Hypothalamus (tissue), 51 donors: ENCODE data around the gene SOX5.
"Not testable (repeated sequence)": the region's sequence is repeated elsewhere in the genome, so short reads cannot be mapped to it uniquely, and the experiment has no call there.

Experiments used
- DNase-seq, 51 donors: peaks; one replicate each; lab custom pipeline; 2025; lab: John Stamatoyannopoulos, UW

Gene SOX5

DNA sequence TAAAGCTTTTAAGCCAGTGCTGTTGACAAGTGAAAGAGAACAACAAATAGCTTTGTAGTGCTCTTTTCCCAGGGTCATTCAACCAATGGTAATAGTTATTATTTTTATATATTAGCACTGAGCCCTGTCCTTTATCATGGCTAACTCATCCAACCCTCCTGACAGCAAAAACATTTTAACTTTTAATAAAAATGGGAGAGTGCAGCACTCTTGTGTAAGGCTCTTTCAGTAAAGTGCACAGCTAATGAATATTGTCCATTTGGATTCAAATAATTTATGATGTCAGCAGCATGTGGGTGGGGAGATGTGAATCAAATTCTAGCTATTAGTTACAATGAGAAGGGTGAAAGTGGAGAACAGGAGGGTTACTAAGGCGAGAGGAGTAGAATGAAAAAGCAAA lies 185.7 kb downstream of the SOX5 start:
- DNase-seq: no peak

DNA sequence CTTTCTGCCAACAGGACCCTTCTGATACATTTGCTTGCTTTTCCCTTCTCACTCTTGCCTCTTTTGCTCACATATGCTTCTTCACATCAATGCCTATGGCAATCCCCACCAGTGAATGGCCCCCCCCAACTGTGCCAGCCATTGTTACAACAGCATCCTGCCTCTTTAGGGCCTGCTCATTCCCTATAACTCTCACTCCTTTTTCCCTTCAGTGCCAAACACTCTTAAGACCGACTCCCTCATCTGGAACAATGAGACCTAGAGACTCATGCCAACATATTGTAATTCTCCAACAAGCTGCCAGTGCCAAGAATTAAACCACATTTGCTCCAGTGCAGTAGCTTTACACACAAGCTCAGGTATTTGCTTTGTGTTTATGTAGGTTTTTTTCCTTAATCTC lies 189.0 kb downstream of the SOX5 start:
- no peak for DNase-seq

- DNase-seq: no peak
These were observed 190.9 kb downstream of the SOX5 start for GRCh38 chr12:23758608-23759007.

GRCh38 chr12:23757541-23757962 lies 191.9 kb downstream of the SOX5 start:
- DNase-seq: peak in 1 of 51 donors; percentile 2

- no peak for DNase-seq
These were observed 193.1 kb downstream of the SOX5 start for GRCh38 chr12:23756416-23756815.

DNA sequence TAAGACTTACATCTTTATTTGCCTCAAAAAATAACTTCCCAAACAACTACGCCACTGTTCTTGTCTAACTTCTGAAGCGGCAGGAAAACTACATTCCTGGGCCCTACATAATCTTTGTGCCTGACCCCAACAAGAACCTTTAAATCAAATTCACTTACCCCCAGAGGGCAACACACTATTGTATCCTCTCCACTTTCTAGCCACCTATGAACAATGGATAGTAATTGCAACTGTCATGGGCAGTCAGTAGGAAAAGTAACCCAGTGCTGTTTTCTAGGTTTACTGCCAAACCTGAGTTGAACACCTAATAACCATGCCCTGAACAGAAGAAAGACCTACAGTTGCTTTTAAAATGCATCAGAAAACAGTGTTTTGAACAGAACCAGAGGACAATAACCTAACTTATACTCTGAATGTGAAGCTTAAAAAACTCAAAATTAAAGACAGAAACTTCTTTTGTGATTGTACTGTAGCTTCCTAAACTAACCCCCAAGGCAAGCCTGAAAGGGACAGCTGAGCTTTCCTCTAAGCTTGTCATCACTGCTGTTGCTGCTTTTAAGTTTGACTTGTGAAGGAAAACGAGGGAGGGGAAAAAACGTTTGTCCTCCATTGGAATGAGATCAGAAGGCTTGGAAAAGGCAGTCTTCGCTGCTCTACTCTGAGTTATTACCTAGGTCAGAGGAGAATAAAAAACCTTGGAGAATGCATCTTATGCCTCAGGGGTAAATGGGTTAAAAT lies 195.7 kb downstream of the SOX5 start:
- DNase-seq: no peak

- no peak for DNase-seq
These were observed 197.2 kb downstream of the SOX5 start for GRCh38 chr12:23752245-23752644.

DNA sequence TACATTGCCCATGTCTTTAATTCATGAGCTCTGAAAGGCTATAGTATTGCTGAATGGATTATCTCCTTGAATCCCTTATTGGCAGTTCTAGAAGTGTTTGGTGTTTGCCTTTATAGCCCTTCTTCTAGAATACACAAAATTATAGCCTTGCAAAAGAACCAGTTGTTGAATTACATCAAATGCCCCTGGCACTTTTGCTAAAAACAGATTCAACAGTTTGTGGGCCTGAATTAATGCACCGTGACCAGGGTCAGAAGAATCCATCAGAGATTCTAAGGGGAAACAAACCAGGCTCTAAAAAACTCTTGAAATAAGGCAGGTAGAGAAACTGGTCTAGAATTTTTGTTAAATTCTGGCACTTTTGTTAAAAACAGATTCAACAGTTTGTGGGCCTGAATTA lies 197.8 kb downstream of the SOX5 start:
- DNase-seq: no peak

DNA sequence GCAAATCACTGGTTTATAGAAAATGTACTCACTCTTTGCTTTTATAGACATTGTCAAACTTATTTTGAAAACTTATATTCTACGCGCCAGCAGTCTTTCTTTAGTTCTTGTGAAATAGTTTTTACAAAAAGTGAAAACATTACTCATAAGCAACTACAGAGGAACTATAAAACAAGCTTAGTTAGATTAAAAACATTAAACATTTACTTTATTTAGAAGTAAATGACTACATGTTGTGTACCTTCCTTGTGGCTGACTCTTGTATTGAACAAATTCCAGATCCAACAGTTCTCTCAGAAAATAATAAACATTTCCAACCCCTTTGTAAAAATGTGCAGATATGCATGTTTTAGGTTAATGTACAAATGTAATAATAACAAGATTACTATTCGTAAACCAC lies 198.5 kb downstream of the SOX5 start:
- no peak for DNase-seq

DNA sequence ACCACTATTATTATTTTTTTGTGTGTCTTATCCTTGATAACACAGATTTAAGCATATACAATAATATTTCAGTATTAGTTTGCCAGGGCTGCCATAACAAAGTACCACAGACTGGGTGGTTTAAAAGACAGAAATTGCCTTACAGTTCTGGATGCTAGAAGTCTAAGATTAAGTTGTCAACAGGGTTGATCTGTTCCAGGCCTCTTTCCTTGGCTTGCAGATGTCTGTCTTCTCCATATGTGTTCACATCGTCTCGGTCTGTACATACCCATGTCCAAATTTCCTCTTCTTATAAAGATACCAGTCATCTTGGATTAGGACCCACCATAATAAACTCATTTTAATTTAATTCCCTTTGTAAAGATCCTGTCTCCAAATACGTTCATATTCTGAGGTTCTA lies 204.8 kb downstream of the SOX5 start:
- no peak for DNase-seq

GRCh38 chr12:23742574-23742973 lies 206.9 kb downstream of the SOX5 start:
- no peak for DNase-seq

- DNase-seq: no peak
These were observed 218.0 kb downstream of the SOX5 start for GRCh38 chr12:23731493-23731892.

DNA sequence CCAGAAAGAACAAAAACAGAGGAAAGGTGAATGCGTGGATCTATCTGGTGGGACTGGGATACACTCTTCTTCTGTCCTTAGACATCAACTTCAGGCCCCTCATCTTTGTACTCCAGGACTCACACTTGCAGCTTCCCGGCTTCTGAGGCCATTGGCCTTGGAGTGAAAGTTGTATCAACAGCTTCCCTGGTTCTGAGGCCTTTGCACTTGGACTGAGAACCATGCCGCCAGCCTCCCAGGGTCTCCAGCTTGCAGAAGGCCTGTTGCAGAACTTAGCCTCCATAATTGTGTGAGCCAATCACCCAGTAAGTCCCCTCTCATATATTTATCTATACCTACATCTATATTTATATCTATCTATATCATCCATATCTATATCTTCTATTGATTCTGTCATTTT lies 218.4 kb downstream of the SOX5 start:
- DNase-seq: no peak

DNA sequence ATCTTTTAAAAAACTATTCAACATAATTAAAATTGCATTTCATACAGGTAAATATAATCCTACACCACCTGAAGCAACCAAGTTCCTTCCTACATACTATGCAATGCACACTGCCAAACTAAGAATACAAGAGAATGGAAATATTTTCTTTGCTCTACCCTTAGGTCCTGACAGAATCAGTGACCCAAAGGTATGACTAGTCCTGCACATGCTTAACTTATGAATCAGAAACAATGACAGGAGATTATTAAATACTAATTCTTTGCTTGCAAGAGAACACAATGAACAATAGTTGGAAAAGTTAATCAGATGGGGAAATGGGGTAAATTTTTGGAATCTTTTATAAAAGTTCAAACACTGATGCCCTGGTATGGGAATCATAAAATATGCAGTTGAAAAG lies 220.1 kb downstream of the SOX5 start:
- DNase-seq: no peak

DNA sequence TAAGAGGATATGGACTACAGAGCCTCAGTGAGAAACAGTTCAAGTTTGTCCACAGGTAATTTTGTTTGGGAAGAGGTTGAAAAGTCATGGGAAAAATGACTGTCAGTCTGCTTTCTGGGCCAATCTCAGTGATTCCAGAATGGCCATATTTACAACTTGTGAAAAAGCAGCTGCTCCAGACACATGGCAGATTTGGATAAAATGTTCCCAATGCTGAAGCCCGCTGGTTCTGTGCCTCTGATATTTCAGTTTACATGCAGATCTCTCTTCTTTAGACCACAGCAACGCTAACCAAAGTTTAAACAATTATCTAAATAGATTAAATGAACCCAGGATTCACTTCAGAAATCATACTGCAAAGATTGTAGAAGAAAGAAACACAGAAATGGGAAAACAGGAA lies 222.8 kb downstream of the SOX5 start:
- no peak for DNase-seq

DNA sequence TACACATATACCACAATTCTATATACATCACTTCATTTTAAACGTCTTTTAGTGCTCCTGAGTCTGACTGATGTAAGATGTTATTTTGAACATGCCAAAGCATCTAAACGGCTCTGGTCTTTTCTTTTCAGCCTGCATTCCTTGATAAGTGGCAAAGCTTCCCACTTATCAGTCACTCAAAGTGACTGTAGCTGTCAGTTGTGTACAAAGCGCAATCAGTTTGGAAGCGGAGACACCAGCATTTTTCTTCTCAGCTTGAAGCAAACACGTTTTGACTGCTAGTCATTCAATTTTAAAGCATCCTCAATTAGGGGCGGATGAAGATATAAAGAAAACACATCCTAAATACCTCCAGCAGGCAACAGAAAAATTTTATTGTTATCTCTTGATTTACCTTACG lies 226.8 kb downstream of the SOX5 start:
- no peak for DNase-seq

GRCh38 chr12:23721268-23721667 lies 228.2 kb downstream of the SOX5 start:
- no peak for DNase-seq

DNA sequence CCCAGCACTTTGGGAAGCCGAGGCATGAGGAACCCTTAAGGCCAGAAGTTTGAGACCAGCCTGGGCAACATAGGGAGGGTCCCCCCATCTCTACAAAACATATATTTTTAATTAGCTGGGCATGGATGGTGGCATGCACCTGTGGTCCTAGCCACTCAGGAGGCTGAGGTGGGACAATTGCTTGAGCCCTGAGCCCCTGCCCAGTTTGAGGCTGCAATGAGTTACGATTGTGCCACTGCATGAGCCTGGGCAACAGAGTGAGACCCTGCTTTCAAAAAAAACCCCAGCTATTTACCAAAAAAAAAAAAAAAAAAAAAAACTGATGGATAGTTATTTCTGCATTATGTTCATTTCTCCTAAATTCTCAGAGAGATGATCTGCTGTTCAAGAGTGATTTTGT lies 230.0 kb downstream of the SOX5 start:
- no peak for DNase-seq

GRCh38 chr12:23710361-23710760 lies 239.1 kb downstream of the SOX5 start:
- DNase-seq: not testable (repeated sequence)

DNA sequence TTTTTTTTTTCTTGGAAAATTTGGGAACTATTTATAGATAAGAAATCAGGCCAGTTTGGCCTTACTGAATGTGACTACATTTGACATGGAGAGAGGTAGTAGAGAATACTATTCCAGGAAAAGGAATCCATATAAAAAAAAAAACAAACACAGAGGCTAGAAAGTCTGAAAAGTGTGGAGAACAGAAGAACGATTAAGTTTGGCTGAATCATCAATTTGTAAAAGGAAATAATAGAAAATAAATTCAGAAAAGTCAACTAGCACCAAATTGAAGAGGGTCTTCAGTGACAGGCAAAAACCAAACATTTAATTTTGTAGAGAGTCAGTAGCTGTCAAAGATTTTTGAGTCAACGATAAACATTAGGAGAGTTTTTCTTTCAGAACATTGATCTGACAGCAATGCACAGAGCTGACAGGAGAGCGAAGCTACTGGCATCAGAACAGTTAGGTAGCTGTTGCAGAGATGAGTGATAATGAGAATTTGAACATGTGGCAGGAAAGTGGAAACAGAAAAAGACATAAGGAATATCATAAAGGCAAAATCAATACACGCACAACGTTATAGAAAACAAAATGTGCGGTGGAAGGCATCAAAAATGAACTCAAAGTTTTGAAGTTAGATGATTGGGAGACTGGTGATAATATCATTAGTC lies 241.2 kb downstream of the SOX5 start:
- DNase-seq: no peak

DNA sequence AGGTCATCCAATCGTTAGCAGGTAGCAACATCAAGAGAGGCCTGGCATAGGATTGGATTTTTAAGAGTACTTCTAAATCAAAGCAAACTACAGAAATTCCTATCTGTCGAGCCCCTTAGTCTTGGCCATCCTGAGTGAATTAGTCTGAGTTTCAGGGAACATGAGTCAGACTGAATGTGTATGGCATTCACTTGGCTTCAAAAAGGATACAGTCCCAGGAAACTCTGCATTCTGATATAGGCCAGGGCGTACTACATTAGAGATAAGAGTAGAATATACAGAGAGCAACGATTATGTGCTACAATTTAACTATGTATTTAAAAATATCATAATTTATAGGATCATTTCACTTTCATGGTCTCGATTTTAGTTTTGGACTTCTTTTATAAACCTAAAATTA lies 242.2 kb downstream of the SOX5 start:
- no peak for DNase-seq
